SH-SY5Y (cell line): ENCODE results near the gene PRKD1.

Source experiments
- GATA2 ChIP-seq: IDR thresholded peaks from 2 replicates; pipeline ENCODE4 v1.6.1; 2011; ENCODE audit warnings: mild to moderate bottlenecking, low read depth, low read length
- GATA3 ChIP-seq: IDR thresholded peaks from 2 replicates; pipeline ENCODE4 v1.6.1; 2011; ENCODE audit warnings: low read depth, mild to moderate bottlenecking, low read length, moderate library complexity

GRCh38 chr14:29724991-29725390 lies 202.7 kb downstream of the PRKD1 start:
- no peak for TF ChIP-seq GATA2
- TF ChIP-seq GATA3, result no peak
